Endodermal cell (in vitro differentiated cells): ENCODE measurements around the gene PAIP2. TPM values are rescaled to one million over a fixed set of nuclear protein-coding genes. Genes with fewer than 3 reads are reported as not detected.
A peak's percentile ranks its signal among the peaks of the same experiment; 100 is the strongest.

Experiments
- DNase-seq: peaks from one replicate; pipeline ENCODE4 v3.0.0-alpha.2; 2017
- H3K27ac ChIP-seq: 2 replicates; pipeline ENCODE4 v1.5.1; 2013; ENCODE audit warnings: mild to moderate bottlenecking, low read depth, low read length, moderate library complexity
- H3K27me3 ChIP-seq: 2 replicates; pipeline ENCODE4 v1.6.1; 2013; ENCODE audit warnings: mild to moderate bottlenecking, low read length, moderate library complexity; ENCODE audit not compliant: insufficient read depth, control insufficient read depth, poor library complexity, severe bottlenecking
- H3K36me3 ChIP-seq: 2 replicates; pipeline ENCODE4 v1.7.0; 2013; ENCODE audit warnings: mild to moderate bottlenecking, low read length, moderate library complexity; ENCODE audit not compliant: control insufficient read depth, insufficient read depth
- H3K4me1 ChIP-seq: one replicate; pipeline ENCODE4 v1.7.0; 2013; ENCODE audit warnings: low read length; ENCODE audit not compliant: control insufficient read depth, insufficient read depth
- H3K4me3 ChIP-seq: 2 replicates; pipeline ENCODE4 v1.5.1; 2013; ENCODE audit warnings: mild to moderate bottlenecking, low read length, moderate library complexity
- H3K9ac ChIP-seq: 2 replicates; pipeline ENCODE4 v1.6.1; 2013; ENCODE audit warnings: mild to moderate bottlenecking, low read length, moderate library complexity; ENCODE audit not compliant: poor library complexity, severe bottlenecking; ENCODE audit errors: extremely low read depth
- H3K9me3 ChIP-seq: 2 replicates; pipeline ENCODE4 v1.6.1; 2013; ENCODE audit warnings: mild to moderate bottlenecking, low read length, moderate library complexity; ENCODE audit not compliant: control insufficient read depth
- H3K27ac Mint-ChIP-seq: 2 replicates; pipeline ENCODE4 v1.8.0; 2020; ENCODE audit warnings: mixed read lengths
- H3K27me3 Mint-ChIP-seq: 2 replicates; pipeline ENCODE4 v1.8.0; 2021; ENCODE audit warnings: mild to moderate bottlenecking, mixed read lengths; ENCODE audit not compliant: insufficient read depth
- H3K36me3 Mint-ChIP-seq: 2 replicates; pipeline ENCODE4 v1.8.0; 2020; ENCODE audit warnings: low read depth, mixed read lengths
- H3K4me1 Mint-ChIP-seq: 2 replicates; pipeline ENCODE4 v1.8.0; 2020; ENCODE audit warnings: mixed read lengths
- H3K4me3 Mint-ChIP-seq: 2 replicates; pipeline ENCODE4 v1.8.0; 2020; ENCODE audit warnings: mild to moderate bottlenecking, moderate library complexity, mixed read lengths
- H3K9me3 Mint-ChIP-seq: 2 replicates; pipeline ENCODE4 v1.8.0; 2020; ENCODE audit warnings: mild to moderate bottlenecking, mixed read lengths
- WGBS, 2 experiments: methylation state at CpG; one replicate each; pipeline versions ENCODE4 v1.1.5 to v1.1.7; 2013; ENCODE audit warnings: missing lambda C conversion rate in 2 of 2, mixed read lengths in 1 of 2; ENCODE audit not compliant: insufficient coverage in 1 of 2, insufficient read length in 1 of 2; 5-methylcytosine and 5-hydroxymethylcytosine counted together
- total RNA-seq, 2 donors: library from RNA; stranded (reverse); fragmentation: NEBNext Ultra II Directional in 1 of 2; extraction: Animal tissue kit (Norgen Biotek cat#: 25700) in 1 of 2; gene quantifications; 2 replicates in 1 of 2; 3 replicates in 1 of 2; pipeline ENCODE4 v1.2.1, GENCODE V29; 2021
- TF ChIP-seq, protein P1 (sequence below): fragments of 200-600 bp; sonication (generic); conservative IDR thresholded peaks from 2 replicates; pipeline ENCODE4 v1.5.0; 2021; ENCODE audit warnings: antibody characterized with exemption, mild to moderate bottlenecking

The PAIP2 gene
- total RNA-seq, 2 donors from 2014 or later: 128 to 142 TPM

DNA sequence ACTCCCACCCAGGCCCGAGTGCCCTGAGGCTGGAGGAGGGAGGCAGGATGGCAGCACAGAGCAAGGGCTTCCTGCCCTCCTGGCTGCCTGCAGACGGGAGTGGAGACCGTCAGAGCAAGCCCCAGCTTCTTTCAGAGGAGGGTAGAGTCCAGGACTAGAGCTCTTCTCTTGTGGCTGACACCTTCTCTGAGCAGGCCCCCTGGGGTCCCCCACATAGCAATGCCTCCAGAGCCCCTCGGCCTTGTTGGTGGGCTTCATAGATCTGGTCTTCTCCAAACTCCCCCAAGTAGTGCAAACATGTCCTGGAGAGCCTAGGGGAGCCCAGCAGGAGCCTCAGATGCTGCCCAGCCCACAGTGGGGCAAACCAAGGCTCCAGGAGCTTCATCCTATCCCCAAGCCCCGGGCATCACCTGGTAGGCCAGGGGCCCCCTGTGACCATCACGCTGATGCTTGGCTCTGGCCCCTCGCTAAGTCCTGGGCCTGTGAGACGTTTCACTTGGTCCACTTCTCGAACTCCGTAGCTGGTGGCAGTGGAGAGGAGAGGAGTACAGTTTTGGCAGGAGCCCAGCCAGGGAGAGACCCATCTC, 46.0 kb downstream of the PAIP2 start:
- DNase-seq: peak; percentile 43
- no peaks in the 10 kb centered on the region for H3K36me3 ChIP-seq
- H3K27me3 ChIP-seq: peaks cover under 1% of the 10 kb centered on the region
- no peak overlapping the region for H3K27ac ChIP-seq
- no peak overlapping the region for H3K4me3 ChIP-seq
- no peak overlapping the region for H3K27ac Mint-ChIP-seq
- H3K4me1 Mint-ChIP-seq: peaks cover 24% of the 10 kb centered on the region
- H3K9me3 ChIP-seq: no peaks in the 10 kb centered on the region
- peaks cover 8% of the 10 kb centered on the region for H3K27me3 Mint-ChIP-seq
- H3K9me3 Mint-ChIP-seq: no peaks in the 10 kb centered on the region
- WGBS, 2 experiments: 85 to 87% methylated on average over 4 to 10 of the region's 10 CpGs
- H3K4me1 ChIP-seq: peaks cover 1% of the 10 kb centered on the region
- H3K4me3 Mint-ChIP-seq: no peak overlapping the region
- H3K9ac ChIP-seq: no peak overlapping the region
- H3K36me3 Mint-ChIP-seq: no peaks in the 10 kb centered on the region
- TF ChIP-seq, protein P1, sequence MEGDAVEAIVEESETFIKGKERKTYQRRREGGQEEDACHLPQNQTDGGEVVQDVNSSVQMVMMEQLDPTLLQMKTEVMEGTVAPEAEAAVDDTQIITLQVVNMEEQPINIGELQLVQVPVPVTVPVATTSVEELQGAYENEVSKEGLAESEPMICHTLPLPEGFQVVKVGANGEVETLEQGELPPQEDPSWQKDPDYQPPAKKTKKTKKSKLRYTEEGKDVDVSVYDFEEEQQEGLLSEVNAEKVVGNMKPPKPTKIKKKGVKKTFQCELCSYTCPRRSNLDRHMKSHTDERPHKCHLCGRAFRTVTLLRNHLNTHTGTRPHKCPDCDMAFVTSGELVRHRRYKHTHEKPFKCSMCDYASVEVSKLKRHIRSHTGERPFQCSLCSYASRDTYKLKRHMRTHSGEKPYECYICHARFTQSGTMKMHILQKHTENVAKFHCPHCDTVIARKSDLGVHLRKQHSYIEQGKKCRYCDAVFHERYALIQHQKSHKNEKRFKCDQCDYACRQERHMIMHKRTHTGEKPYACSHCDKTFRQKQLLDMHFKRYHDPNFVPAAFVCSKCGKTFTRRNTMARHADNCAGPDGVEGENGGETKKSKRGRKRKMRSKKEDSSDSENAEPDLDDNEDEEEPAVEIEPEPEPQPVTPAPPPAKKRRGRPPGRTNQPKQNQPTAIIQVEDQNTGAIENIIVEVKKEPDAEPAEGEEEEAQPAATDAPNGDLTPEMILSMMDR: no peak

DNA sequence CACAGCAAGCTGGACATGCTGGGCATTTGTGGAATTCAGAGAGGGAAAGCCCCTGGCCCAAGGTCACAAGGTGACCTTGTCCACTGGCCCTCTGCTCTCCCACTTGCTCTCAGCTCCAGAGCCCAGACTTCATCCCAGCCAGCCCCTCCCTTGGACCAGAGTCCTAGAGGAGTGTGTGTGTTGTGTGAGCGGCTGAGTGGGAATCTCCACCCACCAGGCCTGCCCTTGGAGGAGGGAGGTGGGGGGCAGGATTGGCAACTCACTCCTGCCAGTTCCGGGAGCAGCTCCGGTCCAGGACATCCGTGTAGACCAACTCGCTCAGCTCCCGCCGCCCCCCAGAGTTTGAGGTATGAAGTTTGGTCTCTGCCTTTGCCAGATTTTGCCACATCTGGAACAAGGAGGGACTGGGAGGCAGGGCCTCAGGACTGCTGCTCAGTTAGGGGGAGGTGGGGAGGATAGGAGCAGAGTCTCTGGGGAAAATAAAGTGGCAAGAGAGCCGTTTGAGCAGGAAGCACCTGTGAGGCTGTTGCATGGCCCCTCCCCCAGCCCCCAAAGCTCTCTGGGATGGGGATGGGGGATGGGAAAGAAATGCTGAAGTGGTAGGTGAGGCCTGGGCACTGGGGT, 46.7 kb downstream of the PAIP2 start:
- H3K4me1 ChIP-seq: no peaks in the 10 kb centered on the region
- DNase-seq: peak; percentile 60
- TF ChIP-seq, protein P1: no peak
- Mint-ChIP-seq H3K9me3 (no peaks in the 10 kb centered on the region), H3K36me3 (no peaks in the 10 kb centered on the region), H3K4me3 (no peak overlapping the region), H3K27me3 (peaks cover 13% of the 10 kb centered on the region), H3K4me1 (peaks cover 23% of the 10 kb centered on the region), H3K27ac (no peak overlapping the region)
- WGBS, 2 experiments: 40 to 76% methylated on average over 2 to 8 of the region's 8 CpGs
- H3K27ac ChIP-seq: no peak overlapping the region
- H3K4me3 ChIP-seq: no peak overlapping the region
- H3K9ac ChIP-seq: no peak overlapping the region
- no peaks in the 10 kb centered on the region for H3K9me3 ChIP-seq
- peaks cover 7% of the 10 kb centered on the region for H3K27me3 ChIP-seq
- no peaks in the 10 kb centered on the region for H3K36me3 ChIP-seq

DNA sequence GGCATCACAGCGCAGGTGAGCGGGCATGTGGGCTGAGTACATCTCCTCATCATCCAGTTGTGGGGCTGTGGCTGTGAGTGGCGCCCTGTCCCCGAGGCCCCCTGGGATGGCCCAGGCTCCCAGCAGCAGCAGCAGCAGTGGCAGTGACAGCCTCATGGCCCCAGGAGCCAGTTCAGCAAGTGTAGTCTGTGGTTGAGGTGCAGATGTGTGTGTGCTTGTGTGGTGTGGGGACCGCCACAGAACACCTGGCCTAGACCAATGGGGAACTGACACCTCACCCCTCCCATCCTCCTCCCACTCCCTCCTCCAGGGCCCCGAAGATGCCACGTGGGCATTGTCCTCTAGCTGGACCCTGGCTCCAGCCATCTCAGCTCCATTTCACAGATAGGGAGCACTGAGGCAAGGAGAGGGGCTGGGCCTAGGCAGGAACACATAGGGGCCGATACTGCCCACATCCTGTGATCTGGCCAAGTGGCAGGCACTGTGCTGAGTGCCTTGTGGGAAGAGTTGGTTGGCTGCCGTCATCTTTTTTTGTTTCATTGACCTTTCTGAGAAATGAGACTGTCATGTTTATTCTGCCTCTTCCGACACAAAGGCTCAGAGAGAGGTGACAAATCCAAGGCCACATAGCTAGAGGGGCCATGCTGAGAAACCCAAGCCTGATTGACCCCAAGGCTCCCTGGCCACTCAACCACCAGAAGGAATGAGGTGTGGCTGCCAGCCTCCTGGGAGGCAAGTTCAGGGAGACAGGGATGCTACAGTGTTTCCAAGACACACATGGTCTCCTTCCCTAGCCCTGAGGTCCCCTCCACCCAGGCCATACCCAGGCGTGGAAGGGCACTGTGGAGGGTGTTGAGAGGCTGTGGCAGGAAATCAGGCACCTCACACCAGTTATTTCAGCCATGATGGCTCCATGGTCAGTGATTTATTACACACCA, 48.3 kb downstream of the PAIP2 start, which contains the start of gene MZB1:
Gene MZB1, minus strand, starts transcription at position 213 of the 938 bp plus-strand sequence. Its CDS starts 57 bp downstream, at position 156.
- H3K4me3 ChIP-seq: no peak within 1 kb of the TSS
- no peaks in the 10 kb centered on the region for H3K36me3 ChIP-seq
- peaks cover 23% of the 10 kb centered on the region for H3K27me3 ChIP-seq
- H3K9ac ChIP-seq: no peak within 1 kb of the TSS
- TF ChIP-seq, protein P1: no peak
- WGBS, 2 experiments: 88 to 90% methylated on average over 3 to 10 of the region's 11 CpGs
- Mint-ChIP-seq H3K4me1 (peaks cover 16% of the 10 kb centered on the region), H3K9me3 (no peaks in the 10 kb centered on the region), H3K27me3 (peaks cover 21% of the 10 kb centered on the region), H3K4me3 (no peak within 1 kb of the TSS), H3K27ac (no peak within 1 kb of the TSS), H3K36me3 (no peaks in the 10 kb centered on the region)
- no peak within 1 kb of the TSS for H3K27ac ChIP-seq
- peak; percentile 47 for DNase-seq
- no peaks in the 10 kb centered on the region for H3K9me3 ChIP-seq
- no peaks in the 10 kb centered on the region for H3K4me1 ChIP-seq
